Gastrocnemius medialis (tissue), 4 donors: ENCODE results near the gene UNC5C.

Experiments used
- CTCF ChIP-seq, 5 experiments: fragments of 450-650 bp in 3 of 5; fragments of 200-600 bp in 2 of 5; sonication (generic) in 2 of 5; IDR thresholded peaks in 4 of 5; conservative IDR thresholded peaks in 1 of 5; 1 replicate in 4 of 5; 2 replicates in 1 of 5; pipeline ENCODE4 v1.5.1; 2016 to 2019; ENCODE audit warnings: antibody characterized with exemption in 5 of 5, mild to moderate bottlenecking in 3 of 5, moderate library complexity in 3 of 5
- POLR2A ChIP-seq, 2 donors: fragments of 450-650 bp; IDR thresholded peaks; one replicate each; pipeline ENCODE4 v1.6.1; 2017; ENCODE audit warnings: antibody characterized with exemption in 2 of 2, mild to moderate bottlenecking in 2 of 2, moderate library complexity in 2 of 2

GRCh38 chr4:95340191-95340590, 208.6 kb downstream of the UNC5C start:
- TF ChIP-seq CTCF (IDR thresholded peaks at IDR 0.05 in 4 of 5, conservative IDR thresholded peaks at IDR 0.05 in 1 of 5) (no peak), POLR2A (IDR thresholded peaks at IDR 0.05) (no peak)
